OCI-LY3 (cell line): ENCODE measurements around the gene PGAP2.

Source experiments
- H2AFZ ChIP-seq: fragments of 200-600, 300-600 bp; shearing (Covaris generic); 2 replicates; pipeline ENCODE4 v1.6.0; 2014; ENCODE audit warnings: antibody characterized with exemption, low read depth, low read length
- H3K27ac ChIP-seq: fragments of 200-600, 300-600 bp; sonication (generic); 2 replicates; pipeline ENCODE4 v1.5.1; 2014; ENCODE audit warnings: mild to moderate bottlenecking, low read length, moderate library complexity, mixed read lengths
- H3K27me3 ChIP-seq: fragments of 200-600, 300-600 bp; sonication (generic); 2 replicates; pipeline ENCODE4 v1.6.1; 2014; ENCODE audit warnings: low read depth, low read length, mixed read lengths
- H3K36me3 ChIP-seq: fragments of 200-600, 300-600 bp; sonication (generic); replicated peaks from 2 replicates; pipeline ENCODE3; 2014; ENCODE audit warnings: low read depth, low read length, mixed read lengths
- H3K4me1 ChIP-seq: fragments of 300-600, 200-600 bp; sonication (generic); 2 replicates; pipeline ENCODE4 v1.6.1; 2014; ENCODE audit warnings: low read length, mixed read lengths
- H3K4me2 ChIP-seq: fragments of 200-600, 300-600 bp; sonication (generic); 2 replicates; pipeline ENCODE4 v1.6.1; 2014; ENCODE audit warnings: low read length, mixed read lengths
- H3K4me3 ChIP-seq: fragments of 300-600, 200-600 bp; sonication (generic); 2 replicates; pipeline ENCODE4 v1.5.1; 2014; ENCODE audit warnings: antibody characterized with exemption, mild to moderate bottlenecking, low read length, moderate library complexity
- H3K79me2 ChIP-seq: fragments of 300-600, 200-600 bp; shearing (Covaris generic); 2 replicates; pipeline ENCODE4 v1.6.1; 2014; ENCODE audit warnings: mild to moderate bottlenecking, low read length, mixed read lengths
- H3K9ac ChIP-seq: fragments of 300-600, 200-600 bp; shearing (Covaris generic); 2 replicates; pipeline ENCODE4 v1.6.0; 2014; ENCODE audit warnings: mild to moderate bottlenecking, low read length, moderate library complexity
- H3K9me3 ChIP-seq: fragments of 200-600, 300-600 bp; shearing (Covaris generic); 2 replicates; pipeline ENCODE4 v1.6.1; 2014; ENCODE audit warnings: low read length, mixed read lengths; ENCODE audit not compliant: insufficient read depth
- H4K20me1 ChIP-seq: fragments of 200-600, 300-600 bp; sonication (generic); 2 replicates; pipeline ENCODE4 v1.6.1; 2016; ENCODE audit warnings: low read length, mixed read lengths; ENCODE audit not compliant: insufficient read depth
- EZH2phosphoT487 ChIP-seq: fragments of 200-600 bp; shearing (Covaris generic); IDR thresholded peaks from 2 replicates; pipeline ENCODE4 v1.6.1; 2018; ENCODE audit warnings: antibody characterized with exemption, mixed run types, low read depth
- TF ChIP-seq, protein P1 (sequence below): fragments of 200-600, 300-600 bp; sonication (generic); IDR thresholded peaks from 2 replicates; pipeline ENCODE4 v1.5.1; 2014; ENCODE audit warnings: antibody characterized with exemption, low read length, low read depth

Gene PGAP2

DNA sequence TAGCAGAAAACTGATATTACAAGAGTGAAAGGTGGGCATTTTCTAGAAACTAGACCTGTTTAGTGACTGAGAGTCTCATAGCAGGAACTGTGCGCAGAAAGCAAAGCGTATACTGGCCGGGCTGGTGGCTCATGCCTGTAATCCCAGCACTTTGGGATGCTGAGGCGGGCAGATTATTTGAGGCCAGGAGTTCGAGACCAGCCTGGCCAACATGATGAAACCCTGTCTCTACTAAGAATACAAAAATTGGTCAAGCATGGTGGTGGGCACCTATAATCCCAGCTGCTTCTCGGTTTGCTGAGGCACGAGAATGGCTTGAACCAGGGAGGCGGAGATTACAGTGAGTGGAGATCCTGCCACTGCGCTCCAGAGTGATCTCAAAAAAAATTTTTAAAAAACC is 9.2 kb upstream of the PGAP2 start:
- Histone ChIP-seq H3K36me3 (peaks cover 20% of the 10 kb centered on the region), H3K4me1 (peaks cover 16% of the 10 kb centered on the region), H3K4me3 (no peak overlapping the region), H4K20me1 (peaks cover 29% of the 10 kb centered on the region), H3K4me2 (peak overlapping the region; percentile 69; the same call in 1 of the 2 replicates), H3K9me3 (no peaks in the 10 kb centered on the region), H3K9ac (no peak overlapping the region), H2AFZ (no peak overlapping the region), H3K27me3 (no peaks in the 10 kb centered on the region), H3K79me2 (peaks cover 45% of the 10 kb centered on the region), H3K27ac (no peak overlapping the region)
- TF ChIP-seq, protein P1, sequence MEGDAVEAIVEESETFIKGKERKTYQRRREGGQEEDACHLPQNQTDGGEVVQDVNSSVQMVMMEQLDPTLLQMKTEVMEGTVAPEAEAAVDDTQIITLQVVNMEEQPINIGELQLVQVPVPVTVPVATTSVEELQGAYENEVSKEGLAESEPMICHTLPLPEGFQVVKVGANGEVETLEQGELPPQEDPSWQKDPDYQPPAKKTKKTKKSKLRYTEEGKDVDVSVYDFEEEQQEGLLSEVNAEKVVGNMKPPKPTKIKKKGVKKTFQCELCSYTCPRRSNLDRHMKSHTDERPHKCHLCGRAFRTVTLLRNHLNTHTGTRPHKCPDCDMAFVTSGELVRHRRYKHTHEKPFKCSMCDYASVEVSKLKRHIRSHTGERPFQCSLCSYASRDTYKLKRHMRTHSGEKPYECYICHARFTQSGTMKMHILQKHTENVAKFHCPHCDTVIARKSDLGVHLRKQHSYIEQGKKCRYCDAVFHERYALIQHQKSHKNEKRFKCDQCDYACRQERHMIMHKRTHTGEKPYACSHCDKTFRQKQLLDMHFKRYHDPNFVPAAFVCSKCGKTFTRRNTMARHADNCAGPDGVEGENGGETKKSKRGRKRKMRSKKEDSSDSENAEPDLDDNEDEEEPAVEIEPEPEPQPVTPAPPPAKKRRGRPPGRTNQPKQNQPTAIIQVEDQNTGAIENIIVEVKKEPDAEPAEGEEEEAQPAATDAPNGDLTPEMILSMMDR = no peak
- TF ChIP-seq EZH2phosphoT487 = no peak

DNA sequence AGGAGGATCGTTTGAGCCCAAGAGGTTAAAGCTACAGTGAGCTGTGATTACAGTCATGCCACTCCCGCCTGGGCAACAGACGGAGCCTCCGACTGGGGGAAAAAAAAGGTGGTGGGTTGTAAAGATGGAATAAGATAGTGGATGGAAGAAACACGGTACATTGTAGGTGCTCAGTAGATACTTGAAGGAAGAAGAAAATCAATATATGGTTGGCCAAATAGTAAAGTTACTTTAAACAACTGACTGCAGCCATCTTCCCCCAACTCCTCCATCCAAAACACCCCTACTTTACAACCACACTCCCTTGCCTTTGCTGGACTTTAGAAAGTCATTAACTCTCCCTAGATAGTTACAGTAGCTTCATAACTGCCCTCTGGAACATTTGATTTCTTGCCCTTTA is 8.5 kb upstream of the PGAP2 start:
- Histone ChIP-seq H2AFZ (no peak overlapping the region), H3K4me3 (no peak overlapping the region), H3K9me3 (no peaks in the 10 kb centered on the region), H3K27me3 (no peaks in the 10 kb centered on the region), H3K79me2 (peaks cover 38% of the 10 kb centered on the region), H3K36me3 (peaks cover 13% of the 10 kb centered on the region), H3K9ac (no peak overlapping the region), H3K4me2 (no peak overlapping the region), H3K27ac (no peak overlapping the region), H4K20me1 (peaks cover 22% of the 10 kb centered on the region), H3K4me1 (peaks cover 16% of the 10 kb centered on the region)
- TF ChIP-seq, protein P1 = no peak
- no peak for TF ChIP-seq EZH2phosphoT487

DNA sequence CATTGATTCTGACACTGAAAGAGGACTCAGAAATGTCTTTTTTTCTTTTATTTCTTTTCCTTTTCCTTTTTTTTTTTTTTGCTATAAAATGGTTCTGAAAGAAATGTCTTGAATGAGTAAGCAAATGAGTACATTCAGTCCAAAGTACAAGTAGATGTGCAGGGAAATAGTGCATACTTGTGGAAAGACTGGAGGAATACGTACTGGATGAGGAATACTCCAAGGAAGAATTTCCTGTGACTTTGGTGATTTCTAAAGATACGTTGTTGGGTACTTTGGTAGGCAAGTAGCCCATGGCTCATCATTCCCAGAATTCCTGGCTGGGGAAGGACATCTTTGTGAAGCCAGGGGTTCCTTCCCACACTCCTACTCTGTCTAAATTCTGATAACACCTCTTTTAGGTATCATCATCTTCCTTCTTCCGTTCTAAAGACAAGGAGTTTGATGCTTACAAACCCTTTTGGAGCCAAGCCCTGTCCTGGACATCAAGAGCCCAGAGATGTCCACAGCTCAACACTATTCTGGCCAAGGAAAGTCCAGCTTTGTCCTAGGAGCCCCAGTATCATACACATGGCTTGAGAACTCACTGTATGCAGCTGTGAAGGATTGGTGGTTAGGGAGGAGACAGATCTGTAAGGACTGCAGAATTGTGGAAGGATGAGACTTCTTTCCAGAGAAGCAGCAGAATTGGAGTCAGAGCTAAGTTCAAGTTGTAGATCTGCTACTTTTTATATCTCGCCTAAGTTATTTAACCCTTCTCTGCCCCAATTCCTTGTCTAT is 6.2 kb upstream of the PGAP2 start:
- H3K4me3 ChIP-seq = no peak overlapping the region
- no peak overlapping the region for H3K4me2 ChIP-seq
- H3K4me1 ChIP-seq = peaks cover 7% of the 10 kb centered on the region
- H4K20me1 ChIP-seq = no peaks in the 10 kb centered on the region
- H3K9me3 ChIP-seq = no peaks in the 10 kb centered on the region
- H3K9ac ChIP-seq = no peak overlapping the region
- no peaks in the 10 kb centered on the region for H3K27me3 ChIP-seq
- no peak overlapping the region for H2AFZ ChIP-seq
- H3K27ac ChIP-seq = no peak overlapping the region
- no peaks in the 10 kb centered on the region for H3K36me3 ChIP-seq
- H3K79me2 ChIP-seq = peaks cover 14% of the 10 kb centered on the region
- TF ChIP-seq EZH2phosphoT487 = no peak
- TF ChIP-seq, protein P1 = no peak

DNA sequence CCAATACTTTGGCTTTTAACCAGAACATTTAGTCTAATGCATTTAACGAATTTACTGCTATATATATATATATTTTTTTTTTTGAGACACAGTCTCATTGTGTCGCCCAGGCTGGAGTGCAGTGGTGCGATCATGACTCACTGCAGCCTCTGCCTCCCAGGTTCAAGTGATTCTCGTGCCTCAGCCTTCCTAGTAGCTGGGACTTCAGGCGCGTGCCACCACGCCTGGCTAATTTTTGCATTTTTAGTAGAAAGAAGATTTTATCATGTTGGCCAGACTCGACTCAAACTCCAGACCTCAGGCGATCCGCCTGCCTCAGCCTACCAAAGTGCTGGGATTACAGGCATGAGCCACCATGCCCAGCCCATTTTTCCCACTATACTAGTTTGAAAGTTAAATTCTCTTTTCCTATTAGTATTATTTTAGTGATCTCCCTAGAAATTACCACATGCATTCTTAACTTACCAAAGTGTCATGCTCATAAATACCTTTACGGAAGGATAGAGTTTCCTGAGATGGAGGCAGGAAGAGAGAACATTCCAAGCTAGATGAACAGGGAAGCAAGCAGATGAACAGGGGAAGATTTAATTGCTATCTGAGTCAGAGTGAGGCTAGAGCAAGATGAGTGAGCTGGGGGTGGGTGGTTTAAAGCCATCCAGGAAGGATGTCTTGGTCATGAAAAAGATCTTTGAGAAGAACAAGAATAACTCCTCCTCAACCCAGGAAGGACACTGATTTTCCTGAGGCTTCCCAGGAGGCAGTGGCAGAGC is 4.4 kb upstream of the PGAP2 start:
- H3K79me2 ChIP-seq = peaks cover 3% of the 10 kb centered on the region
- H4K20me1 ChIP-seq = no peaks in the 10 kb centered on the region
- no peak overlapping the region for H3K4me2 ChIP-seq
- H3K4me1 ChIP-seq = peaks cover 6% of the 10 kb centered on the region
- no peaks in the 10 kb centered on the region for H3K27me3 ChIP-seq
- no peaks in the 10 kb centered on the region for H3K9me3 ChIP-seq
- no peak overlapping the region for H3K27ac ChIP-seq
- no peak overlapping the region for H2AFZ ChIP-seq
- H3K36me3 ChIP-seq = no peaks in the 10 kb centered on the region
- TF ChIP-seq EZH2phosphoT487 = no peak
- TF ChIP-seq, protein P1 = no peak
- no peak overlapping the region for H3K9ac ChIP-seq
- no peak overlapping the region for H3K4me3 ChIP-seq
